BJ (cell line): ENCODE data around the gene OPN1LW. TPM values are rescaled to one million over a fixed set of nuclear protein-coding genes. Genes with fewer than 3 reads are reported as not detected.

ENCODE experiments used
- CTCF ChIA-PET: fragments of 350-600 bp; formaldehyde crosslinking; extraction: SDS; loops from one replicate; lab custom pipeline; 2021; ENCODE audit warnings: antibody characterized with exemption, inconsistent platforms; lab: Yijun Ruan, JAX
- POLR2A ChIA-PET: fragments of 300-600 bp; sonication (Branson Sonifier 250); formaldehyde crosslinking; extraction: SDS; loops from one replicate; lab custom pipeline; 2021; ENCODE audit warnings: antibody characterized with exemption; lab: Charles Lee
- DNase-seq: peaks from one replicate; pipeline ENCODE4 v3.0.0-alpha.2; 2011; ENCODE audit warnings: low read depth
- H3K27me3 ChIP-seq: 2 replicates; pipeline ENCODE4 v1.6.0; 2011; ENCODE audit warnings: low read length; ENCODE audit not compliant: control insufficient read depth, insufficient read depth
- H3K36me3 ChIP-seq: 2 replicates; pipeline ENCODE4 v1.5.1; 2011; ENCODE audit warnings: low read length; ENCODE audit not compliant: control insufficient read depth, insufficient read depth
- H3K4me3 ChIP-seq: 2 replicates; pipeline ENCODE4 v1.5.1; 2011; ENCODE audit warnings: low read depth, mild to moderate bottlenecking, control low read depth, low read length
- polyA plus RNA-seq: library from polyadenylated mRNA; depleted of rRNA; stranded (reverse); fragments of >200 nt; gene quantifications from 2 replicates; pipeline ENCODE4 v1.2.3, GENCODE V29; 2011
- TF ChIP-seq, protein P1 (sequence below): IDR thresholded peaks from 2 replicates; pipeline ENCODE4 v1.5.1; 2011; ENCODE audit warnings: low read depth, mild to moderate bottlenecking, control low read depth, inconsistent platforms, low read length, moderate library complexity; ENCODE audit not compliant: insufficient read depth

OPN1LW gene
- polyA plus RNA-seq, 1 experiment: not detected

DNA sequence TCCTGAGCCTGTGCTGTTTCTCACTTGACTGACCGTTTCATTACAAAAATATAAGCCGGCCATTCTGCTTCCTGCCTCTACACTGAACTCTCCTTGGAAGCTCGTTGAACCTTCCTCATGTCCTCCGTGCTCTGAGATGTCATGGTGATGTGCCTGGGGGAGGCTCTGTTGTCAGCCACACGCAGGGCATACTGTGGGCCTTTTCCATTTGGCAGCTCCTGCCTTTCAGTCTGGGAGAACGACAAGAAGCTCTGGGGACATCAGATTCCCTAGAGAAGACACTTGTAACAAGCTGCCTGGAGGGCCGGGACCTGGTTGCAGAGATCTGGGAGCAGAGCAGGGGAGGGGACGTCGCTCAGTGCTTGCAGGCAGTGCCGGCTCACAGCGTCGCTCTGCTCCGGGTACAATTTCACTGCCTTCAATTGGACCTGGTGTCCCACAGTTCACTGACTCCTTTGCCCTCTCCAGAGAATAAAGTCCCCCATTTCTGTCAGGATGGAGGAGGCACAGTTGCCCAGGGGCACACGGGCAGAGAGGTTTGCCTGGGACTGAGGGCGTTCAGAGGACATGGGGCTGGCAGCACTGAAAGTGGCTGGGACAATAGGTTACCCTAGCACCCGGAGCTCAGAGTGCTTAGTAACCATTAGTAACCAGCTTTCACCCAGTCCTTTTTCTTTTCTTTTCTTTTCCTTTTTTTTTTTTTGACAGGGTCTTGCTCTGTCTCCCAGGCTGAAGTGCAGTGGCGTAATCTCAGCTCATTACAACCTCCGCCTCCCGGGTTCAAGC is 27.4 kb upstream of the OPN1LW start:
- peaks cover 1% of the 10 kb centered on the region; the same call in 1 of the 2 replicates for H3K27me3 ChIP-seq
- CTCF ChIA-PET: no interaction called here
- no peaks in the 10 kb centered on the region for H3K36me3 ChIP-seq
- no peak overlapping the region for H3K4me3 ChIP-seq
- TF ChIP-seq, protein P1, sequence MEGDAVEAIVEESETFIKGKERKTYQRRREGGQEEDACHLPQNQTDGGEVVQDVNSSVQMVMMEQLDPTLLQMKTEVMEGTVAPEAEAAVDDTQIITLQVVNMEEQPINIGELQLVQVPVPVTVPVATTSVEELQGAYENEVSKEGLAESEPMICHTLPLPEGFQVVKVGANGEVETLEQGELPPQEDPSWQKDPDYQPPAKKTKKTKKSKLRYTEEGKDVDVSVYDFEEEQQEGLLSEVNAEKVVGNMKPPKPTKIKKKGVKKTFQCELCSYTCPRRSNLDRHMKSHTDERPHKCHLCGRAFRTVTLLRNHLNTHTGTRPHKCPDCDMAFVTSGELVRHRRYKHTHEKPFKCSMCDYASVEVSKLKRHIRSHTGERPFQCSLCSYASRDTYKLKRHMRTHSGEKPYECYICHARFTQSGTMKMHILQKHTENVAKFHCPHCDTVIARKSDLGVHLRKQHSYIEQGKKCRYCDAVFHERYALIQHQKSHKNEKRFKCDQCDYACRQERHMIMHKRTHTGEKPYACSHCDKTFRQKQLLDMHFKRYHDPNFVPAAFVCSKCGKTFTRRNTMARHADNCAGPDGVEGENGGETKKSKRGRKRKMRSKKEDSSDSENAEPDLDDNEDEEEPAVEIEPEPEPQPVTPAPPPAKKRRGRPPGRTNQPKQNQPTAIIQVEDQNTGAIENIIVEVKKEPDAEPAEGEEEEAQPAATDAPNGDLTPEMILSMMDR: no peak
- POLR2A ChIA-PET: no interaction called here
- no peak for DNase-seq

DNA sequence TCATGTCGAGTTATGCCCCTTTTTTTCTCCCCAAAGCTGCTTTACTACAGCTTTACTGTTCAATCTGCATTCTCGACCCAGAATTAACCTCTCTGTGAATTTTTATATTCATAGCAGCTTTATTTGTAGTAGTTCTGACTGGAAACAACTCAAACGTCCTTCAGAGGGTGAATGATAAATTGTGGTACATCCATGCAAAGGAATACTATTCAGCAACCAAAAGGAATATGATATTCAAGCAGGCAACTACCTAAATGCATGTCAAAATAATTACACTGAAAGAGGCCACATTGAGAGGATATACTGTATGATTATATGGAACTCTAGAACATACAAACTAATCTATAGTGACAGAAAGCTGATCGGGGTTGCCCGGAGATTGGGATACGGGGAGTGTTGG is 26.5 kb upstream of the OPN1LW start:
- POLR2A ChIA-PET: no interaction called here
- Histone ChIP-seq H3K4me3 (no peak overlapping the region), H3K36me3 (no peaks in the 10 kb centered on the region), H3K27me3 (peaks cover 1% of the 10 kb centered on the region; the same call in 1 of the 2 replicates)
- TF ChIP-seq, protein P1: no peak
- CTCF ChIA-PET: no interaction called here
- DNase-seq: no peak

DNA sequence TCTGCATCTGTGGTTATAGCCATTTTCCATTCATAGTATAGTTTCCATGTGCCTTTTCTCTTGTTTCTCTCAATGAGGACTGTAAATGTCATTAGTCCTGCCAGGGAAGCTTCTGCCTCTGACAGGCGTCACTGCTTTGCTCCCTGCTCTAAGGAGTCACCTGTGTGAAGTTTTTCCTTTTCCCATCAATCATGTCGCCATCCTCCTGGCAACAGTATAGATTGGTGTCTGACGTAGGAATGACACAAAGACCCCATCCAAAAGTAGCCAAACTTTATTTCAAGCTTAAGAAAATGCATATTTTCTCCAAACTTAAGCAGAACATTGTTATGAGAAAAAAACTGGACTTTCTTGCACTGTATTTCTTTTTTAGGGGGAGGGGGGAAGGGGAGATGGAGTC is 23.5 kb upstream of the OPN1LW start:
- no peak for DNase-seq
- H3K27me3 ChIP-seq: peaks cover 1% of the 10 kb centered on the region; the same call in 1 of the 2 replicates
- H3K4me3 ChIP-seq: no peak overlapping the region
- ChIA-PET POLR2A (no interaction called here), CTCF (no interaction called here)
- TF ChIP-seq, protein P1: no peak
- no peaks in the 10 kb centered on the region for H3K36me3 ChIP-seq

DNA sequence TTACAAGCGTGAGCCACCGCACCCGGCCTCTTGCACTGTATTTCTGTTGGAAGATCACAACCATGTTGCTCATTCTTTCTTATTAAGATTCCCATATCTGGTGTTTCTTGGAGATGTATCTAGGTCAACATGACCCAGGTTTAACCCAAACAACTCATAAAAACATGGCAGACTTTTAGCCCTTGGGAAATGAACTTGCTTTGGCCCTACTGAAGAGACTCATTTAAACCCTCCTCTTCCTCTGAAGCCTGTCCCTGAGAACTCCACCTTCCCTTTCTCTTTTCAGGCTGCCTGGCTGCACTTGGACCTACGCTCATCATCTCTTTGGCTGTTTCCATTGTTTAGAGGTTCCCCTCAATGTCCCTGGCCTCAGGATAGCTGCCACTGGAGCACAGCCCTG is 22.8 kb upstream of the OPN1LW start:
- CTCF ChIA-PET: no interaction called here

DNA sequence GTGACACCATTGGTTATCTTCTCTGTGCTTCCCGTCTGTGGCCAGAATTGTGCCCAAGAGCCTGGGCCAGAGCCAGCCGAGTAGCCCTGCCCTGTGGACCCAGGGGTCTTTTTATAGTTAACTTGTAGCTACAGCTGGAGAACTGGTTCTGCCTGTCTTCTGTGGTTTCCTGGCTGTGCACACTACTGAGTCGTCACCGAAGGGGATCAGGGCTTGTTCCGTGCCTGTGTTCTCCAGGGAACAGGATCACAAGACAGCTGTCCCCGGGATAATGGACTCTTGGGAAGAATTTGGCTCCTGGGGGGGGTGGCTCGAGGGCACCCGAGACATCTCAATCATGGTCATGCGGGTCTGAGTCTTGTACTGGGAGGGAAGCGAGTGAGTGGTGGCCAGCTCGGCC is 22.1 kb upstream of the OPN1LW start:
- no peak overlapping the region for H3K4me3 ChIP-seq
- no peaks in the 10 kb centered on the region; the same call in 1 of the 2 replicates for H3K27me3 ChIP-seq
- TF ChIP-seq, protein P1: no peak
- POLR2A ChIA-PET: no interaction called here
- no peaks in the 10 kb centered on the region for H3K36me3 ChIP-seq
- no peak for DNase-seq
- CTCF ChIA-PET: no interaction called here

More for the DNA sequence above, 22.8 kb upstream of the OPN1LW start:
- Histone ChIP-seq H3K4me3 (no peak overlapping the region), H3K27me3 (no peaks in the 10 kb centered on the region; the same call in 1 of the 2 replicates), H3K36me3 (no peaks in the 10 kb centered on the region)
- DNase-seq: no peak
- TF ChIP-seq, protein P1: no peak
- POLR2A ChIA-PET: no interaction called here
